Measurements from ENCODE around the gene GRSF1. TPM values are rescaled to one million over a fixed set of nuclear protein-coding genes. Genes with fewer than 3 reads are reported as not detected.

GRSF1 gene
- 41.9 and 69.2 TPM in 2 replicates for polyA plus RNA-seq (2011; rRNA removed)
- polyA minus RNA-seq (2011; rRNA and poly(A)+ RNA removed): 19.9 and 29.5 TPM in 2 replicates

GRCh38 chr4:70839589-70840093 lies at the start of gene GRSF1:
Gene GRSF1 (minus strand): TSS chr4:70839890. CDS start chr4:70839827, 63 bp downstream.
- ChIA-PET POLR2A (interaction anchor here (0.6 to 0.7 kb wide), 3 partner anchors 34 to 196 kb away, joined by 4 to 13 read pairs (median 7); no protein-coding TSS in a partner anchor), CTCF (no interaction called here)
- peaks cover 3% of the 10 kb centered on the region for H3K36me3 ChIP-seq (ENCODE audit: control insufficient read depth, insufficient read depth, low read length)
- H3K27me3 ChIP-seq (ENCODE audit: control insufficient read depth, insufficient read depth, low read length): no peaks in the 10 kb centered on the region
- no peak for TF ChIP-seq CTCF (IDR thresholded peaks at IDR 0.05; ENCODE audit: insufficient read depth, low read depth, low read length)
- peak; percentile 44 for DNase-seq (ENCODE audit: low read depth)
- H3K4me3 ChIP-seq (ENCODE audit: low read depth, low read length): peak within 1 kb of the TSS; percentile 75

- Histone ChIP-seq H3K4me3 (ENCODE audit: low read depth, low read length) (no peak overlapping the region), H3K36me3 (ENCODE audit: control insufficient read depth, insufficient read depth, low read length) (no peaks in the 10 kb centered on the region), H3K27me3 (ENCODE audit: control insufficient read depth, insufficient read depth, low read length) (no peaks in the 10 kb centered on the region)
- ChIA-PET POLR2A (no interaction called here), CTCF (no interaction called here)
- DNase-seq (ENCODE audit: low read depth): no peak
- TF ChIP-seq CTCF (IDR thresholded peaks at IDR 0.05; ENCODE audit: insufficient read depth, low read depth, low read length): no peak
These were observed 45.5 kb upstream of the GRSF1 start for GRCh38 chr4:70885174-70885573.

GRCh38 chr4:70880739-70881138 lies 41.0 kb upstream of the GRSF1 start:
- no peaks in the 10 kb centered on the region for H3K36me3 ChIP-seq (ENCODE audit: control insufficient read depth, insufficient read depth, low read length)
- ChIA-PET CTCF (no interaction called here), POLR2A (no interaction called here)
- DNase-seq (ENCODE audit: low read depth): no peak
- H3K4me3 ChIP-seq (ENCODE audit: low read depth, low read length): no peak overlapping the region
- TF ChIP-seq CTCF (IDR thresholded peaks at IDR 0.05; ENCODE audit: insufficient read depth, low read depth, low read length): no peak
- H3K27me3 ChIP-seq (ENCODE audit: control insufficient read depth, insufficient read depth, low read length): no peaks in the 10 kb centered on the region

GRCh38 chr4:70877556-70877955 lies 37.9 kb upstream of the GRSF1 start:
- ChIA-PET CTCF (no interaction called here), POLR2A (no interaction called here)
- Histone ChIP-seq H3K36me3 (ENCODE audit: control insufficient read depth, insufficient read depth, low read length) (no peaks in the 10 kb centered on the region), H3K4me3 (ENCODE audit: low read depth, low read length) (no peak overlapping the region), H3K27me3 (ENCODE audit: control insufficient read depth, insufficient read depth, low read length) (no peaks in the 10 kb centered on the region)
- TF ChIP-seq CTCF (IDR thresholded peaks at IDR 0.05; ENCODE audit: insufficient read depth, low read depth, low read length): no peak
- DNase-seq (ENCODE audit: low read depth): no peak

- H3K4me3 ChIP-seq (ENCODE audit: low read depth, low read length): no peak overlapping the region
These were observed 34.8 kb upstream of the GRSF1 start for GRCh38 chr4:70874268-70875156.

More at GRCh38 chr4:70874268-70875156, 34.8 kb upstream of the GRSF1 start:
- CTCF ChIA-PET: interaction anchor here (0.7 kb wide), 1 partner anchor 31 kb away, joined by 3 read pairs; no protein-coding TSS in a partner anchor
- POLR2A ChIA-PET: no interaction called here
- H3K27me3 ChIP-seq (ENCODE audit: control insufficient read depth, insufficient read depth, low read length): no peaks in the 10 kb centered on the region
- H3K36me3 ChIP-seq (ENCODE audit: control insufficient read depth, insufficient read depth, low read length): no peaks in the 10 kb centered on the region
- no peak for DNase-seq (ENCODE audit: low read depth)
- no peak for TF ChIP-seq CTCF (IDR thresholded peaks at IDR 0.05; ENCODE audit: insufficient read depth, low read depth, low read length)

Data from BJ (cell line).